A673 (cell line): ENCODE results near the gene ZNF341.

Source experiments
- CTCF ChIP-seq: fragments of 300-800, 200-600 bp; sonication (generic); conservative IDR thresholded peaks from 2 replicates; pipeline ENCODE4 v1.5.1; 2017; ENCODE audit warnings: low read depth, mild to moderate bottlenecking, antibody characterized with exemption, low read length, moderate library complexity, mixed read lengths
- EZH2 ChIP-seq: fragments of 200-600 bp; sonication (generic); IDR thresholded peaks from 2 replicates; pipeline ENCODE4 v1.6.1; 2017; ENCODE audit warnings: borderline replicate concordance, low read depth, mild to moderate bottlenecking, mixed read lengths, antibody characterized with exemption, low read length; ENCODE audit not compliant: poor library complexity, severe bottlenecking

- TF ChIP-seq CTCF, result no peak
- TF ChIP-seq EZH2, result no peak
These were observed 47.1 kb upstream of the ZNF341 start for GRCh38 chr20:33684533-33685327.
